ENCODE results near the gene TEK. TPM values are rescaled to one million over a fixed set of nuclear protein-coding genes. Genes with fewer than 3 reads are reported as not detected.

The TEK gene
- total RNA-seq, 4 donors from 2014 or later, result 0.72 to 7.4 (median 4.0) TPM

GRCh38 chr9:27124151-27124550, 15.1 kb downstream of the TEK start:
- no peaks in the 10 kb centered on the region for H3K27me3 ChIP-seq
- H3K27ac ChIP-seq, result no peak overlapping the region
- WGBS, 2 donors, result 74 to 91% methylated on average over 3 of the region's 3 CpGs
- no peak for DNase-seq
- intact Hi-C loops (cut with DNase I), result no loop called here
- no peaks in the 10 kb centered on the region for H3K9me3 ChIP-seq
- no peaks in the 10 kb centered on the region for H3K36me3 ChIP-seq
- H3K4me1 ChIP-seq, result peaks cover 0 to 35% (median 12%) of the 10 kb centered on the region in 3 donors
- no peak for TF ChIP-seq CTCF (IDR thresholded peaks at IDR 0.05)
- no peak for TF ChIP-seq POLR2A (IDR thresholded peaks at IDR 0.05)
- H3K4me3 ChIP-seq, result no peak overlapping the region

GRCh38 chr9:27125030-27125429, 16.0 kb downstream of the TEK start:
- H3K4me1 ChIP-seq, result peaks cover 0 to 30% (median 12%) of the 10 kb centered on the region in 3 donors
- peak overlapping the region; percentile 27 to 42 (median 32) for H3K27ac ChIP-seq
- no peak for TF ChIP-seq CTCF (IDR thresholded peaks at IDR 0.05)
- no peak for TF ChIP-seq POLR2A (IDR thresholded peaks at IDR 0.05)
- no peak overlapping the region for H3K4me3 ChIP-seq
- no peaks in the 10 kb centered on the region for H3K9me3 ChIP-seq
- no peak for DNase-seq
- H3K36me3 ChIP-seq, result no peaks in the 10 kb centered on the region
- 15 to 23% methylated on average over 3 to 4 of the region's 4 CpGs for WGBS, 2 donors
- no peaks in the 10 kb centered on the region for H3K27me3 ChIP-seq
- intact Hi-C loops (cut with DNase I), result no loop called here

- H3K36me3 ChIP-seq, result no peaks in the 10 kb centered on the region
- WGBS, 2 donors, result 50 to 65% methylated on average over 5 of the region's 5 CpGs
- no peak for DNase-seq
These were observed 16.9 kb downstream of the TEK start for GRCh38 chr9:27125936-27126335.

GRCh38 chr9:27126670-27127069, 17.6 kb downstream of the TEK start:
- intact Hi-C loops (cut with DNase I), result no loop called here
- 72 to 75% methylated on average over 2 of the region's 2 CpGs for WGBS, 2 donors
- Histone ChIP-seq H3K27me3 (no peaks in the 10 kb centered on the region), H3K36me3 (no peaks in the 10 kb centered on the region), H3K9me3 (no peaks in the 10 kb centered on the region), H3K4me1 (peaks cover 0 to 24% (median 12%) of the 10 kb centered on the region in 3 donors), H3K27ac (no peak overlapping the region), H3K4me3 (no peak overlapping the region)
- no peak for DNase-seq
- no peak for TF ChIP-seq POLR2A (IDR thresholded peaks at IDR 0.05)

More at GRCh38 chr9:27125936-27126335, 16.9 kb downstream of the TEK start:
- no peak for TF ChIP-seq POLR2A (IDR thresholded peaks at IDR 0.05)
- TF ChIP-seq CTCF (IDR thresholded peaks at IDR 0.05), result no peak
- Histone ChIP-seq H3K4me1 (peaks cover 0 to 24% (median 12%) of the 10 kb centered on the region in 3 donors), H3K27me3 (no peaks in the 10 kb centered on the region), H3K27ac (no peak overlapping the region), H3K9me3 (no peaks in the 10 kb centered on the region), H3K4me3 (no peak overlapping the region)
- intact Hi-C loops (cut with DNase I), result no loop called here

- Histone ChIP-seq H3K4me1 (peaks cover 0 to 22% (median 12%) of the 10 kb centered on the region in 3 donors), H3K4me3 (no peak overlapping the region), H3K9me3 (no peaks in the 10 kb centered on the region), H3K36me3 (no peaks in the 10 kb centered on the region), H3K27ac (no peak overlapping the region), H3K27me3 (no peaks in the 10 kb centered on the region)
- DNase-seq, result no peak
- no peak for TF ChIP-seq CTCF (IDR thresholded peaks at IDR 0.05)
- TF ChIP-seq POLR2A (IDR thresholded peaks at IDR 0.05), result no peak
- WGBS, 2 donors, result 62 to 65% methylated on average over 1 of the region's 1 CpG
- intact Hi-C loops (cut with DNase I), result no loop called here
These were observed 20.2 kb downstream of the TEK start for GRCh38 chr9:27129221-27129620.

GRCh38 chr9:27131731-27132130, 22.7 kb downstream of the TEK start:
- WGBS, 2 donors, result 54 to 66% methylated on average over 4 of the region's 4 CpGs
- H3K36me3 ChIP-seq, result no peaks in the 10 kb centered on the region
- H3K27ac ChIP-seq, result no peak overlapping the region
- H3K4me3 ChIP-seq, result no peak overlapping the region
- TF ChIP-seq CTCF (IDR thresholded peaks at IDR 0.05) (no peak), POLR2A (IDR thresholded peaks at IDR 0.05) (no peak)
- no peaks in the 10 kb centered on the region for H3K4me1 ChIP-seq
- no peak for DNase-seq
- H3K9me3 ChIP-seq, result no peaks in the 10 kb centered on the region
- no peaks in the 10 kb centered on the region for H3K27me3 ChIP-seq
- intact Hi-C loops (cut with DNase I), result no loop called here

Measured in esophagus squamous epithelium (tissue), 5 donors.